Measurements from ENCODE around the gene PTPRN2.
"Not testable (repeated sequence)": the region's sequence is repeated elsewhere in the genome, so short reads cannot be mapped to it uniquely, and the experiment has no call there.

The PTPRN2 gene

GRCh38 chr7:157926521-157927150, 661.0 kb downstream of the PTPRN2 start:
- no peak for DNase-seq (ENCODE audit: low spot score)

DNA sequence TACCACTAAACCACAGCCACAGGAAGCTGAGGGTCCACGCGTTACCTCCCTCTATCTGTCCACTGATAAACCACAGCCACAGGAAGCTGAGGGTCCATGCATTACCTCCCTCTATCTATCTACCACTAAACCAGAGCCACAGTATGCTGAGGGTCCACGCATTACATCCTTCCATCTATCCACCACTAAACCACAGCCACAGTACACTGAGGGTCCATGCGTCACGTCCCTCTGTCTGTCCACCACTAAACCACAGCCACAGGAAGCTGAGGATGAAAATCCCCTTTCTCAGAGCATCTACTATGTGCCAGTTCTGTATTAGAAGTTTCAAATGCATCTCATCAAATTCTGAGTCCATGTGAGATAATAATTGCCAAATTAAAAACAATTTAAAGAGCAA, 661.5 kb downstream of the PTPRN2 start:
- no peak for DNase-seq (ENCODE audit: low spot score)

DNA sequence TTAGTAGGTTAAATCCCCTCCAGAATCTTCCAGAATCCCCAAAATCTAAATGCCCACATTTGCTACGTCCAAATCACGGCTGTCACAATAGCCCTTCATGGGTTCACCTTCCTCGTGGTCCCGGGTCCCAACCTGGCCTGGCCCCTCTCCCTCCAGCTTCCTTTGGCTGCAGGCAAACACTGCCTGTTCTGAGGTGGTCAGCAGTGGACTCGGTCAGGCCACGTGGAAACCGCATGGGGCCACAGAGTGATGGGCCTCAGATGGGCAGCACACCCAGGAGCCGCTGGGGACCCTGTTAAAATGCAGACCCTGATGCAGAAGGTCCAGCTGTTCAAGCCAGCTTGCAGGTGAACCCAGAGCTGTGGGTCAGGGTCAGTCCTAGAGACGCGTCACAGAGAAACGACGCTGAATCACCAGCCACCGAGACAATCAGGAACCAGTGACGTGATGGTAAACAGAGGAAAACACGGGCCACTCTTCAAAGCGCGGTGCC, 662.2 kb downstream of the PTPRN2 start:
- no peak for DNase-seq (ENCODE audit: low spot score)

DNA sequence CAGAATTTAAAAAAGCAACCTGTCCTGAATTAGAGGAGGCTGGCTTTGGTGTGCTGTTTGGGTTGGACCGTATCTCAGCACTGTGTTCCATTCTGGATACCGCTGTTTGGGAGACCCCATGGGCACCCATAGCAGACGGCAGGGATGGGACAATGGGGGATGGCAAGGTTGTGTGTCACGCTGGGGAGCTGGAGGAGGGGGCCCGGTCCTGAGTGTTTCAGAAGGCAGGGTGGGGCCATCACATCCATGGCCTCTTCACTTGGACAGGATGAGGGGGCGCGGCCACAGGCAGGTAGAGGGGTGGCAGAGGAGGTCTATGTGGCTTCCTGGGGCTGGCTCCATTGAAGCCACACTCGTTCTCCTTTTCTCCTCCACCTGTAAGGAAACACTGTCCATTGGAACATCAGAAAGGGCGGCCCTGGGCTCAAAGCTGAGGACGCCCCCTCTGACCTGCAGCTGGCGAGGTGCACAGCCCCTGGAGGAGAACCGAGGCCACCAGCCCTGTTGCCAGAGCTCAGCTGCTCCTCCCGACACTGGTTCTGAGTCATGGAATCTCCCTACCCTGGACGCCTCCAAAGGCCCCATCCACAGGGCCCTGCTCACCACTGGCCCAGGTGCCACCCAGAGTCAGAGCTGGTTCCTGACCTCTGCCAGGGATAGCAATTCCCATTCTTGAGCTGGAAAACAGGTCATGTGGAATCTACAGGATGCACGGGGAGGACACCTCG, 663.6 kb downstream of the PTPRN2 start:
- DNase-seq (ENCODE audit: low spot score): no peak

- DNase-seq (ENCODE audit: low spot score): no peak
Observed at GRCh38 chr7:157922576-157922975, 665.0 kb downstream of the PTPRN2 start.

DNA sequence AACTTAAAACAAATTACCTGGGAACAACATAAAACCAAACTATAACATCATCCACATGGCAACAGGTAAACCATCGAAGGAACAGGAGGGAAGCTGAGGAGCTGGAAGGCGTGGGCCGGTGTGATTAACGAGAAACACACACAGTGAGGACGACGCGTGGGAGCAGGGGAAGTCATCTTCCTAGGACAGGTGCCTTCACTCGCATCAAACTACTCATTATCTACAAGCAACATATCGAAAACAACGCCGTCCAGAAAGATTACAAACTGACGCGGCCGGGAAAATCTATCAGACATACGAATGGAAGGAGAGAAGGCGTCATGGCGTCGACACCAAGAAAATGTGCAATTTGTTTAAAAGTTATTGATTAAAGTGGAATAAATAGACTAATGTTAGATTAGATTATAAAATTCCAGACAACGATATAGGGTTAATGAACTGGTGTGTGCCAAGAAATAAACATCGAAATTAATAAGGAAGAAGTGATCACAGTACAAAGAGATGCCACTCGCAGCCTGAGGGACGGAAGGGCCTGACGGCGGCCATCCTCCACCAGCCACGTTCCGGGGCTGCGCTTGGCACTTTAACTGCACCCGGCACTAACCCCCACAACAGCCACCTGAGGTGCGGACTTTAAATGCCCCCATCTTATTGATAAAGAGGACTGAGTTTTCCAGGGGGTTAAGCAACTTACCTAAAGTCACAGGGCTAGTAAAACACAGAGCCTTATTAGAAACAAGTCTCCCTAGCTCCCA, 669.1 kb downstream of the PTPRN2 start:
- no peak for DNase-seq (ENCODE audit: low spot score)

- DNase-seq (ENCODE audit: low spot score): no peak
Observed at GRCh38 chr7:157916946-157917640, 670.5 kb downstream of the PTPRN2 start.

GRCh38 chr7:157910446-157910845, 677.2 kb downstream of the PTPRN2 start:
- no peak for DNase-seq (ENCODE audit: low spot score)

- not testable (repeated sequence) for DNase-seq (ENCODE audit: low spot score)
Observed at GRCh38 chr7:157910045-157910444, 677.6 kb downstream of the PTPRN2 start.

DNA sequence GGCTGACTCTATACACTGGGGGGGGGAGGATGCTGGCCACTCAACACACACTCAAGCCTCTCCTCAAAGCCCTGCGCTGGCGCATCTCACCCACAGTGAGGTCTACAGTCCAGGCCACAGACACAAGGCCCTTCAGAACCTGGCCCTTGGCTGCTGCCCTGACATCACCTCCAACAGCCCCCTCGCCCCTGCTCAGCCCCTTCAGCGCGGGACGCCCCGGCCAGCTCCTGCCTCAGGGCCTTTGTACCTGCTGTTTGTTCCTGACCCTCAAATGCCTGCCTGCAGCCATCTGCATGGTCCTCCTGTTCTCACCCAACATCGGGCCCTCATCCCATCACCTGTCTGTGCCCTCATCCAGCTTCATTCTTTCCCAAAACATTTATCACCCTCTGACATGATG, 678.3 kb downstream of the PTPRN2 start:
- no peak for DNase-seq (ENCODE audit: low spot score)

GRCh38 chr7:157908006-157908782, 679.4 kb downstream of the PTPRN2 start:
- DNase-seq (ENCODE audit: low spot score): no peak

GRCh38 chr7:157907091-157907490, 680.5 kb downstream of the PTPRN2 start:
- no peak for DNase-seq (ENCODE audit: low spot score)

- no peak for DNase-seq (ENCODE audit: low spot score)
Observed at GRCh38 chr7:157906583-157906982, 681.0 kb downstream of the PTPRN2 start.

- DNase-seq (ENCODE audit: low spot score): no peak
Observed at GRCh38 chr7:157905651-157906461, 681.8 kb downstream of the PTPRN2 start.

DNA sequence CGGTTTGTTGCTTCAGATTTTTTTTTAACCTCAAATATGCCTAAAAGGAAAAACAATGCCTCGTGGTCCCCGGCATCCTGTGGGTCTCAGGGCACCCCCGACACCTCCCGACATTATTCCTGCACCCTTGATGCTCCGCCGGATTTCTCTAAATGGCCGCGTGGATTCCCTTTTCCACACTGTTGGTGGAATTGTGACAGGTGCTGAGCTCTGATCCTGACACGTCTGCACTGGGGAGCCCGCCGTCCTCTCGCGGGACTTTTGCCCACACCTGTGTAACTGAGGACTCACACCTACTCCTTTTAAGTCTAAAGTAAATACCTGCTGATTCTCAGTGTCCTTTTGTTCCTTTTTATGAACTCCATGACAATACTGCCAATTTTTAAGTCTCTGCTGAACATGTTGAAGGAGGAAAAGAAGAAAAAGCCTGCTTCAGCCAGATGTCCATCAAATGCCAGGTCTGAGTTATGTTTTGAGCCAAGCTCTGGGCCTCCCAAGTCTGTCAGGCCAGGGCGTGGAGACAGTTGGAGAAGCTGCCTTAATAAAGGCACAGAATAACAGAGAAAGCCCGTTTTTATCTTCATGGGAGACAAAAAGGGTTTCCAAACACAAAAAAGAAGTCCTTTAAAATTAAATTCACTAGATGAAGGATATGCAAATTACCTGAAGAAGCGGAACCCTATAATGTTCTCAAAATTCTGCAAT, 682.6 kb downstream of the PTPRN2 start:
- DNase-seq (ENCODE audit: low spot score): no peak

DNA sequence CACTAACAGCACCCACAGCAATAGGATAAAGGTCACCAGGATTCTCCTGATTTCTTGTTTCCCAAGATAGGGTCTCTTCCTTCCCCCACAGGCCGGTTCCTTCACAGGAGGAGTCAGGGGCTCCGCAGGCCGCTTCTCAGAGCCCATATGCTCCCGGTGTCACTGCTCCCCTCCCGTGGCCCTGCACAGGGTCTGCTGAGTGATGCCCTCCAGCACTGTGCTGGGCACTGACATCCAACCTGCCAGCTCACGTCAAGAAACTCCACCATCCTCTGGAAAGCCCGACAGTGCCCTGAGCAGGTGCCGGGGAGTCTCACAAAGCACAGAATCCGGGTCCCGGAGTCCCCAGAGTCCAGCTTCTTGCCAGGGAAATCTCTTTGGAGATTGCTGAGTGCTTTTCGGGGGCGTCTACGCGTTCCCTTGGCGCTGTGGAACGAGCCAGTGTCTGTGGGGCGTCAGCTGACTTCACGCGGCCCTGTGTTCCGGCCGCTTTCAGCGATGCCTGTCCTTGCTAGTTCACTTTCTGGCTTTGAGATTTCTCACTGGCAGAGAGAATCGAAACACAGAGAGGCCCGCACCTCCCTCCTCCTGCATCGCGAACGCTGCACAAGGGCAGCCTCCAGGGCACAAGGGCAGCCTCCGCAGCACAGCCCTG, 683.3 kb downstream of the PTPRN2 start:
- DNase-seq (ENCODE audit: low spot score): no peak

- no peak for DNase-seq (ENCODE audit: low spot score)
Observed at GRCh38 chr7:157903710-157904109, 683.9 kb downstream of the PTPRN2 start.

- DNase-seq (ENCODE audit: low spot score): no peak
Observed at GRCh38 chr7:157903296-157903695, 684.3 kb downstream of the PTPRN2 start.

DNA sequence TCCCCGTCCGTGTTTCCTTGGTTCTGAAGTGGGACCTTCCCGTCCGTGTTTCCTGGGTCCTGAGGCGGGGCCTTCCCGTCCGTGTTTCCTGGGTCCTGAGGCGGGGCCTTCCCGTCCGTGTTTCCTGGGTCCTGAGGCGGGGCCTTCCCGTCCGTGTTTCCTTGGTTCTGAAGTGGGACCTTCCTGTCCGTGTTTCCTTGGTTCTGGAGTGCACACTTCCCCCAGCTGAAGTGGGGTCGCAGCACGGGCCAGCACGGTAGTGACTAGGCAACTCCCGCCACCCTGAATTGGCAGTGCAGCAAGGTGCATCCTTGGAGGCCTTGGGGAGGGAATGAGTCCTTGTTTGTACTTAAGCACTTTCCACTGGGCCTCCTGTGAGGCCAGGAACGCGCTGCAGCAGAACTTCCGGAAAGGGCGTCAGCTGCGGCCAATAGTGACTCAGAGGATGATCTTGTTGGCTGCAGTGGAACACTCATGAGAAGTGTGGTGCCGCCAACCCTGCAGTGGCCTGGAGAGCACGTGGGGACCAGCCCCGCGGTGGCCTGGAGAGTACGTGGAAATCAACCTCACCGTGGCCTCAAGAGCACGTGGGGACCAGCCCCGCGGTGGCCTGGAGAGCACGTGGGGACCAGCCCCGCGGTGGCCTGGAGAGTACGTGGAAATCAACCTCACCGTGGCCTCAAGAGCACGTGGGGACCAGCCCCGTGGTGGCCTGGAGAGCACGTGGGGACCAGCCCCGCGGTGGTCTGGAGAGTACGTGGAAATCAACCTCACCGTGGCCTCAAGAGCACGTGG, 685.6 kb downstream of the PTPRN2 start:
- not testable (repeated sequence) for DNase-seq (ENCODE audit: low spot score)

Data from SW480 (cell line).